Astrocyte of the cerebellum (primary cell): ENCODE results near the gene ARHGEF40.

Source experiments
- DNase-seq: peaks from one replicate; pipeline ENCODE4 v3.0.0-alpha.2; 2011; ENCODE audit warnings: low read depth
- H3K4me3 ChIP-seq: 2 replicates; pipeline ENCODE4 v1.5.1; 2011; ENCODE audit warnings: mild to moderate bottlenecking, low read depth, low read length, moderate library complexity
- CTCF ChIP-seq: IDR thresholded peaks from 2 replicates; pipeline ENCODE4 v1.5.1; 2012; ENCODE audit warnings: low read length, low read depth, moderate library complexity, mild to moderate bottlenecking; ENCODE audit errors: missing control alignments
- in situ Hi-C: cut with HindIII; loops from 2 replicates; pipeline ENCODE4 v1.10.0; 2017; ENCODE audit warnings: low sequenced_read_pairs

The ARHGEF40 gene

GRCh38 chr14:21093769-21094681 is 23.9 kb downstream of the ARHGEF40 start:
- in situ Hi-C loops, result no loop called here
- DNase-seq, result no peak
- no peak overlapping the region for H3K4me3 ChIP-seq
- peak; percentile 50 for TF ChIP-seq CTCF

- no peak overlapping the region for H3K4me3 ChIP-seq
- DNase-seq, result no peak
- no peak for TF ChIP-seq CTCF
- in situ Hi-C loops, result no loop called here
Observed at GRCh38 chr14:21095430-21096205, 25.5 kb downstream of the ARHGEF40 start.

GRCh38 chr14:21096438-21096837 is 26.3 kb downstream of the ARHGEF40 start:
- H3K4me3 ChIP-seq, result no peak overlapping the region
- in situ Hi-C loops, result no loop called here
- TF ChIP-seq CTCF, result no peak
- DNase-seq, result no peak

- no peak for DNase-seq
Observed at GRCh38 chr14:21096978-21097635, 27.0 kb downstream of the ARHGEF40 start.

GRCh38 chr14:21097636-21098075 is 27.6 kb downstream of the ARHGEF40 start:
- DNase-seq, result no peak
- peak overlapping the region; percentile 15 for H3K4me3 ChIP-seq
- in situ Hi-C loops, result no loop called here
- TF ChIP-seq CTCF, result no peak

More at GRCh38 chr14:21096978-21097635, 27.0 kb downstream of the ARHGEF40 start:
- peak overlapping the region; percentile 15 for H3K4me3 ChIP-seq
- in situ Hi-C loops, result no loop called here
- no peak for TF ChIP-seq CTCF
